GM12872 (cell line): ENCODE results near the gene PSENEN.

Source experiments
- TF ChIP-seq, protein P1 (sequence below): IDR thresholded peaks from 3 replicates; pipeline ENCODE4 v1.5.1; 2011; ENCODE audit warnings: low read depth, mild to moderate bottlenecking, low read length, moderate library complexity; ENCODE audit not compliant: insufficient read depth

The PSENEN gene

DNA sequence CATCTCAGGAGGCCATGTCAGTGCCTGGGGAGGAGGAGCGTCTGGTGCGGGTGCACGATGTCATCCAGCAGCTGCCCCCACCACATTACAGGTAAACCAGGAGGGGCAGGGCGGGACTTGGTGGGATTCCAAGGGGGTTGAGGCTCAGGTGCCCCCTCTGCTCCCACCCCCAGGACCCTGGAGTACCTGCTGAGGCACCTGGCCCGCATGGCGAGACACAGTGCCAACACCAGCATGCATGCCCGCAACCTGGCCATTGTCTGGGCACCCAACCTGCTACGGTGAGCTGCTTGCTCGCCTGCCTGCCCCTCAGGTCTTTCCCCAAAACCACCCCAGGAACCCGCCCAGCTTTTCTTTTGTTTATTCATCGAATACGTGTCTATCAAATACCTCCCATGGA, 37.1 kb downstream of the PSENEN start:
- TF ChIP-seq, protein P1, sequence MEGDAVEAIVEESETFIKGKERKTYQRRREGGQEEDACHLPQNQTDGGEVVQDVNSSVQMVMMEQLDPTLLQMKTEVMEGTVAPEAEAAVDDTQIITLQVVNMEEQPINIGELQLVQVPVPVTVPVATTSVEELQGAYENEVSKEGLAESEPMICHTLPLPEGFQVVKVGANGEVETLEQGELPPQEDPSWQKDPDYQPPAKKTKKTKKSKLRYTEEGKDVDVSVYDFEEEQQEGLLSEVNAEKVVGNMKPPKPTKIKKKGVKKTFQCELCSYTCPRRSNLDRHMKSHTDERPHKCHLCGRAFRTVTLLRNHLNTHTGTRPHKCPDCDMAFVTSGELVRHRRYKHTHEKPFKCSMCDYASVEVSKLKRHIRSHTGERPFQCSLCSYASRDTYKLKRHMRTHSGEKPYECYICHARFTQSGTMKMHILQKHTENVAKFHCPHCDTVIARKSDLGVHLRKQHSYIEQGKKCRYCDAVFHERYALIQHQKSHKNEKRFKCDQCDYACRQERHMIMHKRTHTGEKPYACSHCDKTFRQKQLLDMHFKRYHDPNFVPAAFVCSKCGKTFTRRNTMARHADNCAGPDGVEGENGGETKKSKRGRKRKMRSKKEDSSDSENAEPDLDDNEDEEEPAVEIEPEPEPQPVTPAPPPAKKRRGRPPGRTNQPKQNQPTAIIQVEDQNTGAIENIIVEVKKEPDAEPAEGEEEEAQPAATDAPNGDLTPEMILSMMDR, result no peak

DNA sequence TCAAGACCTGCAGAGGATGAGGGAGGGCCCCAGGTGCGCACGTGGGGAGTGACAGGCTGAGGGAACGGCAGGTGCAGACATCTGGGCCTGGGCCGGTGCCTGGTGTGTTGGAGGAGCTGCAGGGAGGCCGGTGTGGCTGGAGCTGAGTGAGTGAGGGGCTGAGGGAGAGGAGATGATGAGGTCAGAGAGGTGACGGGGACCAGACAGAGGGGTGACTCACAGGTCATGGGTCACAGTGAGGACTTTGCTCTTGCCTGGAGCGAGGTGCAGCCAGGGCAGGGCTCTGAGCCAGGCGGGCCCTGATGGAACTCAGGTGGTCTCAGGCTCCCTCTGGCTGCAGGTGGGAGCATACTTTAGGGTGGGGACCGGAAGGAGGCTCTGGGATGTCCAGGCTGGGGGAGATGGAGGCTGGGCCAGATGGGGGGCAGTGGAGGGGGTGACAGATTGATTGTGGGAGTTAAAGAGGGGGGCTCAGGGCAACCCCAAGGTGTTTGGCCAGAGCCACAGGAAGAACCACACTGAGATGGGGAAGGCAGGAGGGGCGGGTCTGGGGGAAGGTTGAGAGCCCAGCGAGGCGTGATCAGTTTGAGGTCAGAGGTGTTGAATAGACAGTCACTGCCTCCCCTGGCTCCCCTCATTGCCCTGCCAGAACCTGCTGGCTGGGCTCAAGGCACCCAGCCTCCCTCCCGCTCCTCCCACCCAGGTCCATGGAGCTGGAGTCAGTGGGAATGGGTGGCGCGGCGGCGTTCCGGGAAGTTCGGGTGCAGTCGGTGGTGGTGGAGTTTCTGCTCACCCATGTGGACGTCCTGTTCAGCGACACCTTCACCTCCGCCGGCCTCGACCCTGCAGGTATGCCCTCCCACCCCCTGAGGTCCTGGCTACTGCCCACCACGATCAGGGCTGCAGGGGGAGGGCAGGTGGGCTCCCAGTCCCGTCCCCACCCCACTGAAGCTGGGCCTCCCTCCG, 38.3 kb downstream of the PSENEN start:
- TF ChIP-seq, protein P1, result no peak

- TF ChIP-seq, protein P1, result no peak
These were observed 39.3 kb downstream of the PSENEN start for GRCh38 chr19:35784503-35785338.

DNA sequence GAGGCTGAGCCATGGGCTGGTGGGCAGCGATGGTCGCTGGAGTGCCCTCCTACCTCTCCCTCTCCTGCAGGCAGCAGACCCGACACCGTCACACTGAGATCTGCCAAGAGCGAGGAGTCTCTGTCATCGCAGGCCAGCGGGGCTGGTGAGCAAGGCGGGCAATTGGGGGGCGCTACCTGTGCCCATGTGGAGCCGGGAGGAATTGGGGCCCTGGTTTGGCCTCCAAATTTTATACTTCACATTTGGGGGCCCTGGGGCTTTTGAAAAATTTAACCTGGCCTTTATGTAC, 39.8 kb downstream of the PSENEN start:
- TF ChIP-seq, protein P1, result no peak

DNA sequence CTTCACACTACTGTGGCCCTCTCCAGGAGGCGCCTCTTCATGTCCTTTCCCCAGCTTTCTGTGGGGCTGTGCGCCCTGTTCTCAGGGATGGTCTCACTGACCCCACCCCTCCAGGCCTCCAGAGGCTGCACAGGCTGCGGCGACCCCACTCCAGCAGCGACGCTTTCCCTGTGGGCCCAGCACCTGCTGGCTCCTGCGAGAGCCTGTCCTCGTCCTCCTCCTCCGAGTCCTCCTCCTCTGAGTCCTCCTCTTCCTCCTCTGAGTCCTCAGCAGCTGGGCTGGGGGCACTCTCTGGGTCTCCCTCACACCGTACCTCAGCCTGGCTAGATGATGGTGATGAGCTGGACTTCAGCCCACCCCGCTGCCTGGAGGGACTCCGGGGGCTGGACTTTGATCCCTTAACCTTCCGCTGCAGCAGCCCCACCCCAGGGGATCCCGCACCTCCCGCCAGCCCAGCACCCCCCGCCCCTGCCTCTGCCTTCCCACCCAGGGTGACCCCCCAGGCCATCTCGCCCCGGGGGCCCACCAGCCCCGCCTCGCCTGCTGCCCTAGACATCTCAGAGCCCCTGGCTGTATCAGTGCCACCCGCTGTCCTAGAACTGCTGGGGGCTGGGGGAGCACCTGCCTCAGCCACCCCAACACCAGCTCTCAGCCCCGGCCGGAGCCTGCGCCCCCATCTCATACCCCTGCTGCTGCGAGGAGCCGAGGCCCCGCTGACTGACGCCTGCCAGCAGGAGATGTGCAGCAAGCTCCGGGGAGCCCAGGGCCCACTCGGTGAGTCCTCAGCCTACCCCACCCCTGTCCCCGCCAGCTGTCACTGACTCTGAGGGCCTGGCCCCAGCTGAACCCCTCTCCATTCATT, 41.1 kb downstream of the PSENEN start:
- TF ChIP-seq, protein P1, result no peak

GRCh38 chr19:35787227-35787799, 41.9 kb downstream of the PSENEN start:
- TF ChIP-seq, protein P1, result no peak
